HCT116 (cell line): ENCODE measurements around the gene CDK10. TPM values are rescaled to one million over a fixed set of nuclear protein-coding genes. Genes with fewer than 3 reads are reported as not detected.

Source experiments
- ATAC-seq: fragments of 200-7000 bp; cut with Tn5 transposase; 2 replicates; pipeline ENCODE4 v1.9.1; 2020; ENCODE audit warnings: mild to moderate bottlenecking, moderate library complexity
- BruUV-seq: library from RNA; stranded (reverse); fragments of 400-500 nt; replicated peaks from 2 replicates; lab custom pipeline; 2021; lab: Mats Ljungman, UMichigan
- CTCF ChIA-PET: fragments of 300-600 bp; sonication (Branson Sonifier 250); formaldehyde crosslinking; loops from one replicate; lab custom pipeline; 2021; ENCODE audit warnings: antibody characterized with exemption; lab: Charles Lee
- POLR2A ChIA-PET: fragments of 300-600, 350-600 bp; sonication (Branson Sonifier 250); formaldehyde crosslinking; loops from one replicate; lab custom pipeline; 2021; ENCODE audit warnings: antibody characterized with exemption; lab: Charles Lee
- RAD21 ChIA-PET, 2 experiments: fragments of 300-600 bp; sonication (Branson Sonifier 250); formaldehyde crosslinking; loops; one replicate each; lab custom pipeline; 2023; ENCODE audit warnings: low total read pairs in 2 of 2; ENCODE audit not compliant: uncharacterized antibody in 2 of 2, unreplicated experiment in 2 of 2, low non-redundant PET in 1 of 2; lab: Charles Lee
- DNase-seq: peaks from one replicate; pipeline ENCODE4 v3.0.0-alpha.2; 2010; ENCODE audit warnings: low read depth, low spot score
- H2AFZ ChIP-seq: fragments of 200-600 bp; shearing (Covaris generic), sonication (generic); 2 replicates; pipeline ENCODE4 v1.6.1; 2017; ENCODE audit warnings: low read depth, mixed run types, mixed read lengths, antibody characterized with exemption, low read length; ENCODE audit not compliant: poor library complexity, severe bottlenecking
- H3K27ac ChIP-seq: 2 replicates; pipeline ENCODE4 v1.5.1; 2012; ENCODE audit warnings: low read depth, low read length
- H3K27me3 ChIP-seq: fragments of 200-600 bp; sonication (generic); 2 replicates; pipeline ENCODE4 v1.6.1; 2016; ENCODE audit warnings: mixed run types, low read length, mixed read lengths; ENCODE audit not compliant: insufficient read depth
- H3K36me3 ChIP-seq, 2 experiments: fragments of 200-500 bp in 1 of 2; fragments of 200-600 bp in 1 of 2; sonication (Bioruptor generic) in 1 of 2; sonication (generic) in 1 of 2; 2 replicates each; pipeline versions ENCODE4 v1.5.1 to v1.6.1; 2014 to 2016; ENCODE audit warnings: low read length in 2 of 2, inconsistent platforms in 1 of 2, mixed read lengths in 1 of 2, mixed run types in 1 of 2; ENCODE audit not compliant: insufficient read depth in 2 of 2, control insufficient read depth in 1 of 2
- H3K4me1 ChIP-seq, 2 experiments: fragments of 200-600 bp in 1 of 2; sonication (generic) in 1 of 2; 2 replicates each; pipeline versions ENCODE4 v1.5.1 to v1.6.1; 2012 to 2017; ENCODE audit warnings: low read length in 2 of 2, inconsistent platforms in 1 of 2, mild to moderate bottlenecking in 1 of 2, mixed read lengths in 1 of 2, mixed run types in 1 of 2, moderate library complexity in 1 of 2; ENCODE audit not compliant: insufficient read depth in 2 of 2, control insufficient read depth in 1 of 2
- H3K4me2 ChIP-seq: fragments of 200-600 bp; sonication (generic); 2 replicates; pipeline ENCODE4 v1.6.1; 2017; ENCODE audit warnings: mixed run types, low read length, mixed read lengths
- H3K4me3 ChIP-seq, 2 experiments: fragments of 200-600 bp in 1 of 2; sonication (generic) in 1 of 2; replicated peaks in 1 of 2; 2 replicates each; pipeline ENCODE4 v1.5.1; 2011 to 2016; ENCODE audit warnings: low read length in 2 of 2, control low read depth in 1 of 2, low read depth in 1 of 2, mild to moderate bottlenecking in 1 of 2, mixed read lengths in 1 of 2, mixed run types in 1 of 2
- H3K79me2 ChIP-seq: fragments of 200-600 bp; sonication (generic); 2 replicates; pipeline ENCODE4 v1.6.1; 2017; ENCODE audit warnings: mild to moderate bottlenecking, mixed run types, low read length, moderate library complexity, mixed read lengths; ENCODE audit not compliant: insufficient read depth
- H3K9ac ChIP-seq: fragments of 200-600 bp; sonication (generic); 2 replicates; pipeline ENCODE4 v1.6.1; 2016; ENCODE audit warnings: low read length, mixed read lengths
- H3K9me2 ChIP-seq: fragments of 200-600 bp; sonication (generic), shearing (Covaris generic); 2 replicates; pipeline ENCODE4 v1.6.1; 2017; ENCODE audit warnings: mixed run types, mild to moderate bottlenecking, moderate library complexity; ENCODE audit not compliant: insufficient read depth
- H3K9me3 ChIP-seq, 2 experiments: fragments of 200-500 bp in 1 of 2; fragments of 200-600 bp in 1 of 2; sonication (Bioruptor generic) in 1 of 2; sonication (generic) in 1 of 2; 2 replicates each; pipeline ENCODE4 v1.6.1; 2014 to 2017; ENCODE audit warnings: low read length in 2 of 2, mixed read lengths in 2 of 2, inconsistent platforms in 1 of 2, low read depth in 1 of 2, mild to moderate bottlenecking in 1 of 2, mixed run types in 1 of 2, moderate library complexity in 1 of 2; ENCODE audit not compliant: control insufficient read depth in 1 of 2, insufficient read depth in 1 of 2
- H4K20me1 ChIP-seq: fragments of 200-600 bp; sonication (generic), shearing (Covaris generic); 2 replicates; pipeline ENCODE4 v1.6.1; 2017; ENCODE audit warnings: mixed run types, mild to moderate bottlenecking, moderate library complexity; ENCODE audit not compliant: insufficient read depth
- CBX3 ChIP-seq: IDR thresholded peaks from 2 replicates; pipeline ENCODE4 v1.6.1; 2012; ENCODE audit warnings: low read depth
- JUND ChIP-seq: IDR thresholded peaks from 2 replicates; pipeline ENCODE4 v1.6.1; 2012
- POLR2A ChIP-seq: IDR thresholded peaks from 2 replicates; pipeline ENCODE4 v1.7.0; 2011; ENCODE audit warnings: borderline replicate concordance; ENCODE audit not compliant: insufficient read depth, insufficient read length; ENCODE audit errors: extremely low read depth
- POLR2AphosphoS5 ChIP-seq: IDR thresholded peaks from 2 replicates; pipeline ENCODE4 v1.6.1; 2011; ENCODE audit warnings: mild to moderate bottlenecking, low read depth, low read length, moderate library complexity
- SIN3A ChIP-seq: IDR thresholded peaks from 2 replicates; pipeline ENCODE4 v1.6.1; 2012; ENCODE audit warnings: low read depth
- intact Hi-C: fragments of 100-400 bp; cut with micrococcal nuclease; formaldehyde crosslinking; loops from 2 replicates; pipeline ENCODE4 v1.10.0; 2022
- total RNA-seq: library from RNA; stranded (reverse); gene quantifications from one replicate; pipeline ENCODE4 v1.2.1, GENCODE V29; 2021; ENCODE audit not compliant: unreplicated experiment
- TF ChIP-seq, protein P1 (sequence below): IDR thresholded peaks from 2 replicates; pipeline ENCODE4 v1.6.1; 2012

CDK10 gene
- total RNA-seq, 1 experiment from 2014 or later: 165 TPM

GRCh38 chr16:89695086-89695874 lies 8.8 kb downstream of the CDK10 start:
- H3K27me3 ChIP-seq: no peaks in the 10 kb centered on the region
- BruUV-seq: no TSS peak
- no peak overlapping the region for H3K9ac ChIP-seq
- intact Hi-C loops: no loop called here
- H3K36me3 ChIP-seq: peaks cover 27 to 55% of the 10 kb centered on the region in 2 experiments; a peak in 3 of 4 replicates
- TF ChIP-seq, protein P1, sequence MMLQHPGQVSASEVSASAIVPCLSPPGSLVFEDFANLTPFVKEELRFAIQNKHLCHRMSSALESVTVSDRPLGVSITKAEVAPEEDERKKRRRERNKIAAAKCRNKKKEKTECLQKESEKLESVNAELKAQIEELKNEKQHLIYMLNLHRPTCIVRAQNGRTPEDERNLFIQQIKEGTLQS: no peak
- no peaks in the 10 kb centered on the region for H3K9me2 ChIP-seq
- peak overlapping the region; percentile 28; the same call in 1 of the 2 replicates for H3K27ac ChIP-seq
- H2AFZ ChIP-seq: no peak overlapping the region
- DNase-seq (no peak), ATAC-seq (peak; percentile 6)
- CTCF ChIA-PET: interaction anchor here (0.9 kb wide), 1 partner anchor 130 kb away, joined by 4 read pairs; no protein-coding TSS in a partner anchor
- H3K9me3 ChIP-seq: no peaks in the 10 kb centered on the region
- H4K20me1 ChIP-seq: peaks cover 3% of the 10 kb centered on the region; the same call in 1 of the 2 replicates
- peaks cover 14% of the 10 kb centered on the region for H3K79me2 ChIP-seq
- no peak overlapping the region for H3K4me3 ChIP-seq
- POLR2A ChIA-PET: interaction anchor here (1.4 kb wide), 1 partner anchor 9 kb away, joined by 4 read pairs; the partner anchor contains the start of gene CDK10
- RAD21 ChIA-PET: no interaction called here
- H3K4me1 ChIP-seq: peaks cover 8 to 14% of the 10 kb centered on the region in 2 experiments
- no peak overlapping the region for H3K4me2 ChIP-seq

- CTCF ChIA-PET: interaction anchor here (0.9 kb wide), 1 partner anchor 130 kb away, joined by 4 read pairs; no protein-coding TSS in a partner anchor
- H3K4me2 ChIP-seq: no peak overlapping the region
- TF ChIP-seq JUND: no peak
- TF ChIP-seq SIN3A: no peak
- peak; percentile 75 for TF ChIP-seq POLR2AphosphoS5
- no peak for TF ChIP-seq CBX3
- peak; percentile 28 for TF ChIP-seq POLR2A
- TF ChIP-seq, all 23 proteins: peak for 2
Measured at GRCh38 chr16:89695875-89696669, 9.6 kb downstream of the CDK10 start.

More at GRCh38 chr16:89695875-89696669, 9.6 kb downstream of the CDK10 start:
- peaks cover 27 to 50% of the 10 kb centered on the region in 2 experiments; a peak in 3 of 4 replicates for H3K36me3 ChIP-seq
- peaks cover 10 to 20% of the 10 kb centered on the region in 2 experiments for H3K4me1 ChIP-seq
- no peaks in the 10 kb centered on the region for H3K9me2 ChIP-seq
- H3K79me2 ChIP-seq: peaks cover 21% of the 10 kb centered on the region
- H3K27ac ChIP-seq: peak overlapping the region; percentile 28; the same call in 1 of the 2 replicates
- BruUV-seq: TSS peak; percentile 39
- ATAC-seq (no peak), DNase-seq (no peak)
- no peaks in the 10 kb centered on the region for H3K9me3 ChIP-seq
- H4K20me1 ChIP-seq: peaks cover 3% of the 10 kb centered on the region; the same call in 1 of the 2 replicates
- H3K4me3 ChIP-seq: no peak overlapping the region
- H3K9ac ChIP-seq: no peak overlapping the region
- intact Hi-C loops: no loop called here
- RAD21 ChIA-PET: no interaction called here
- POLR2A ChIA-PET: interaction anchor here (1.4 kb wide), 1 partner anchor 10 kb away, joined by 4 read pairs; the partner anchor contains the start of gene CDK10
- no peak overlapping the region for H2AFZ ChIP-seq
- no peaks in the 10 kb centered on the region for H3K27me3 ChIP-seq
